Uterus (tissue), 2 donors: Measurements from ENCODE around the gene CD248.

Source experiments
- POLR2A ChIP-seq, 2 donors: fragments of 450-650 bp; IDR thresholded peaks; one replicate each; pipeline ENCODE4 v1.6.1; 2016; ENCODE audit warnings: antibody characterized with exemption in 2 of 2, mild to moderate bottlenecking in 1 of 2, moderate library complexity in 1 of 2
- TF ChIP-seq, protein P1 (sequence below), 4 experiments: fragments of 200-600 bp in 2 of 4; fragments of 450-650 bp in 2 of 4; sonication (generic) in 2 of 4; IDR thresholded peaks; one replicate each; pipeline ENCODE4 v1.5.1; 2016 to 2019; ENCODE audit warnings: antibody characterized with exemption in 4 of 4, mild to moderate bottlenecking in 2 of 4, moderate library complexity in 1 of 4

DNA sequence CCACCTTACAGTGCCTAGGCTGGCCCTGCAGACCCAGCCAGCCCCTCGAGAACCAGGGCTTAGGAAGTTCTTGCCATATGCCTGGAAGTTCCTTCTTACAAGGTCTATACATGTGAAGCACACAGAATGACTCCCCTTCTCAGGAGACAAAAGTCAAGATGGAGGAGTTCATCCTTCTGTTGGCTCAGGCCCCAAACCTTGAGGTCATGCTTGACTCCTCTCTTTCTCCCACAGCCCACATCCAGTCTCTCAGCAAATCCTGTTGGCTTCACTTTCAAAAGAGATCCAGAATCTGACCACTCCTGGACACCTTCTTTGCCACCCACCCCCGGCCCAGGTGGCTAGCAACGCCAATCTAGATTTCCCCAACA is 1.7 kb upstream of the CD248 start:
- TF ChIP-seq, protein P1, sequence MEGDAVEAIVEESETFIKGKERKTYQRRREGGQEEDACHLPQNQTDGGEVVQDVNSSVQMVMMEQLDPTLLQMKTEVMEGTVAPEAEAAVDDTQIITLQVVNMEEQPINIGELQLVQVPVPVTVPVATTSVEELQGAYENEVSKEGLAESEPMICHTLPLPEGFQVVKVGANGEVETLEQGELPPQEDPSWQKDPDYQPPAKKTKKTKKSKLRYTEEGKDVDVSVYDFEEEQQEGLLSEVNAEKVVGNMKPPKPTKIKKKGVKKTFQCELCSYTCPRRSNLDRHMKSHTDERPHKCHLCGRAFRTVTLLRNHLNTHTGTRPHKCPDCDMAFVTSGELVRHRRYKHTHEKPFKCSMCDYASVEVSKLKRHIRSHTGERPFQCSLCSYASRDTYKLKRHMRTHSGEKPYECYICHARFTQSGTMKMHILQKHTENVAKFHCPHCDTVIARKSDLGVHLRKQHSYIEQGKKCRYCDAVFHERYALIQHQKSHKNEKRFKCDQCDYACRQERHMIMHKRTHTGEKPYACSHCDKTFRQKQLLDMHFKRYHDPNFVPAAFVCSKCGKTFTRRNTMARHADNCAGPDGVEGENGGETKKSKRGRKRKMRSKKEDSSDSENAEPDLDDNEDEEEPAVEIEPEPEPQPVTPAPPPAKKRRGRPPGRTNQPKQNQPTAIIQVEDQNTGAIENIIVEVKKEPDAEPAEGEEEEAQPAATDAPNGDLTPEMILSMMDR (IDR thresholded peaks at IDR 0.05), result no peak
- no peak for TF ChIP-seq POLR2A (IDR thresholded peaks at IDR 0.05)
